HG02798 (cell line): Measurements from ENCODE around the gene SREK1IP1.
"Not testable (repeated sequence)": the region's sequence is repeated elsewhere in the genome, so short reads cannot be mapped to it uniquely, and the experiment has no call there.

Experiments used
- ATAC-seq: cut with Tn5 transposase; IDR thresholded peaks from one replicate; pipeline ENCODE4 v1.9.1; 2021; ENCODE audit warnings: mild to moderate bottlenecking; ENCODE audit not compliant: unreplicated experiment, poor library complexity

Gene SREK1IP1

GRCh38 chr5:64766941-64767340 lies 1.6 kb downstream of the SREK1IP1 start:
- ATAC-seq = no peak

GRCh38 chr5:64765804-64766504 lies 2.5 kb downstream of the SREK1IP1 start:
- ATAC-seq = no peak

DNA sequence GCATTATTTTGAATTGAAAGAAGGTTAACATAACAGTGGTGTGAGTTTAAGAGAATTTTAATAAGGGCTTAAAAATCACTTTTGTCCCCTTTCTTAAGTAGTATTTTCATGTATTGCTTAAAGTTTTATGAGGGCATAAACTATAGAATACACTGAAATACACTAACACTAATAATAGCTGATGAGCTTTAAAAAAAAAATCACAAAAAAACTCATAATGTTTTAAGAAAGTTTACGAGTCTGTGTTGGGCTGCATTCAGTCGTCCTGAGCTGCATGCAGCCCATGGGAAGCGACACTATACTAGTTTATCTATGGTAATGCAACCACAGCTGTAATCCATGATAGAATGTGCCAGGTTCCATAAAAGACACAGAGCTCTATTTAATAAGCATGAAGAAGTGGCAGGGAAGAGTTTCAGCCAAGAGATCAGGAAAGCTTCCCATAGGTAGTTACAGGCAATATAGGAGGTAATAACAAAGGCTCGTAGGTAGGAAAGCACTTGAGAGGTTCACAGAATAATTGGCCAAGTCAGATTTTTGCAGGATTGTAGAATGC lies 4.5 kb downstream of the SREK1IP1 start:
- ATAC-seq = no peak

- ATAC-seq = no peak
Measured at GRCh38 chr5:64759960-64760660, 8.4 kb downstream of the SREK1IP1 start.

GRCh38 chr5:64758901-64759300 lies 9.6 kb downstream of the SREK1IP1 start:
- ATAC-seq = no peak

DNA sequence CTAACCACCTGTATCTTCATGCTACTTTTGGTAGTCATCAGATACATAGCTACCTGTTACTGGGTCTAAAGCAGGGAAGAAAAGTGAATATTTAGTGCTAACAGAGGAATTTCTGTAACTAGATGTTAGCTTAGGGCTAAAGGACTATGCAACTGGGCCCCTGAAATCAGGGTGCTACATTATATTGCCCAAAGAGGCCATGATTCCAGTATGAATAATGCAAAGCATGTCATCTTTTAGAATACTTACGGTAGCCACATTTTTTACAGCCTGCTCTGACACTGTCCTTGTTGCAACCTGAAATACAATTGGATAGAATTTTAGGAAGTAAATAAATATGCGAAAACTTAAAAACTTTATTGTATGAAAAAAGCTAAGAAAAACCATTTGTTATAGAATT lies 14.4 kb downstream of the SREK1IP1 start:
- no peak for ATAC-seq

DNA sequence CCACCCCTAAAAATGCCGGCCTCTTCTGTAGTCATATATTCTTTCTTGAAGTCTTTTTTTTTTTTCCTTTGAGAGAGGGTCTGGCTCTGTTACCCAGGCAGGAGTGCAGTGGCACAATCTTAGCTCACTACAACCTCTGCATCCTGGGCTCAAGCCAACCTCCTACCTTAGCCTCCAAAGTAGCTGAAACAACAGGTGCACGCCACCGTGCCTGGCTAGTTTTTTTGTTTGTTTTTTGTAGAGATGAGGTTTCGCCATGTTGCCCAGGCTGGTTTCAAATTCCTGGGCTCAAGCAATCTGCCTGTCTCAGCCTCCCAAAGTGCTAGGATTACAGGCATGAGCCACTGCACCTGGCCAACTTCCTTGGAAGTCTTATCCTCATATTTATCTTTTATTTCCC lies 19.1 kb downstream of the SREK1IP1 start:
- ATAC-seq = no peak

GRCh38 chr5:64746446-64746845 lies 22.0 kb downstream of the SREK1IP1 start:
- no peak for ATAC-seq

DNA sequence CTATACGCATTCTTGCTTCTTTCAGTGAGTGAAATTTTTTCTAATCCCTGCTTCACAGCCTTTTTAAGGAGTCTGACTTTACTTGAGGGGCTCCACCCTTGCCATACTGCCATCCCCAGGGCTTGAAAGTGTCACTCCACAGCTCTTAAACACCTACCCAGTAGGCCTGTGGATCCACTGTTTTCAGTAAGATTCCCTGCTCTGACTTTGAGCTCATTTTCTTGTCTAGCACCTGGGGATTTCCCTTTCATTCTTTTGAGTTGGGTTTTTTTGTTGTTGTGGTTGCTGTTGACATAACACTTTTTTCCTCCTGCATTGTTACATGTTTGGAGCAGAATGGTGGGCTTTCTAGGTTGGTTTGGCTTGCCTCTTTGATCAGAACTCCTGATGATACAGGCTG lies 23.6 kb downstream of the SREK1IP1 start:
- no peak for ATAC-seq

- no peak for ATAC-seq
Measured at GRCh38 chr5:64742821-64743220, 25.7 kb downstream of the SREK1IP1 start.

- ATAC-seq = no peak
Measured at GRCh38 chr5:64742411-64742810, 26.1 kb downstream of the SREK1IP1 start.

- ATAC-seq = no peak
Measured at GRCh38 chr5:64727150-64727549, 41.3 kb downstream of the SREK1IP1 start.

DNA sequence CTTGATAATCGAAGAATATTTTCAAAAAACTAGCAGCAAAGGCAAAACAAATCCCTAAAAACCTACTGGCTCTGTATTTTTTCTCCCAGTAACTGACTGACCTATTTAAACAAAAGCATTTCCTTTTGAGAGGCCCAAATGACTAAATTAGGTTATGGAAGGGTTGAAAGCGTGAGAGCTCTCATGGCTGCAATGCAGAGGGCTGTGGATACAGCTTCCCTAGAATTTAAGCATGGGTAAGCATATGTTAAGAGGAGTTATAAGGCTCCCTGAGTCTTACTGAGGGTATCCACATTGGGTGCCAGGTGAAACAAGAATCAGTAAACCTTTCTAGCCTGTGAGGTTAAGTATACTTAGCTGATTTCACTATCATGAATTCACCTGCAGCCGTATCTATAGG lies 45.9 kb downstream of the SREK1IP1 start:
- ATAC-seq = no peak

DNA sequence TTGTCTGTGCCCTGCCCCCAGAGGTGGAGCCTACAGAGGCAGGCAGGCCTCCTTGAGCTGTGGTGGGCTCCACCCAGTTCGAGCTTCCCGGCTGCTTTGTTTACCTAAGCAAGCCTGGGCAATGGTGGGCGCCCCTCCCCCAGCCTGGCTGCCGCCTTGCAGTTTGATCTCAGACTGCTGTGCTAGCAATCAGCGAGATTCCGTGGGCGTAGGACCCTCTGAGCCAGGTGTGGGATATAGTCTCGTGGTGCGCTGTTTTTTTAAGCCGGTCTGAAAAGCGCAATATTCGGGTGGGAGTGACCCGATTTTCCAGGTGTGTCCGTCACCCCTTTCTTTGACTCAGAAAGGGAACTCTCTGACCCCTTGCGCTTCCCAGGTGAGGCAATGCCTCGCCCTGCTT lies 54.0 kb downstream of the SREK1IP1 start:
- not testable (repeated sequence) for ATAC-seq

DNA sequence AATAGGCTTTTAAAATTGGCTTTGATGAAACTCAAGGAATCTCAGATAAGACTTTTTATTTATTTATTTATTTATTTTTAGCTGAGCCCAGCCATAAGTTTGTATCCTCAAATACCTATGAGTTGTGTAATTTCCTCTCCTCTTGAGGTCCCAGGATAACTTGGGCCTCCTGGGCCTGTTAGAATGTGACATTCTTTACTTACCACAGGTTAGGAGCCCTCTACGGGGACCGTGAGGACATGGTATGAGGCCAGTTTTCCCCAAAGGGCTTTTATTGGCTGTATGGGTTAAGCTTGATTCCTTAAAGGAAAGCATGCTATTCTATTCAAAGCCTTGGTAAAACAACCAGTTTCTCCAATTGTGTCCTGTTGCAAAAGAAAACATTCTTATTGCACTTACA lies 61.3 kb downstream of the SREK1IP1 start:
- ATAC-seq = no peak

DNA sequence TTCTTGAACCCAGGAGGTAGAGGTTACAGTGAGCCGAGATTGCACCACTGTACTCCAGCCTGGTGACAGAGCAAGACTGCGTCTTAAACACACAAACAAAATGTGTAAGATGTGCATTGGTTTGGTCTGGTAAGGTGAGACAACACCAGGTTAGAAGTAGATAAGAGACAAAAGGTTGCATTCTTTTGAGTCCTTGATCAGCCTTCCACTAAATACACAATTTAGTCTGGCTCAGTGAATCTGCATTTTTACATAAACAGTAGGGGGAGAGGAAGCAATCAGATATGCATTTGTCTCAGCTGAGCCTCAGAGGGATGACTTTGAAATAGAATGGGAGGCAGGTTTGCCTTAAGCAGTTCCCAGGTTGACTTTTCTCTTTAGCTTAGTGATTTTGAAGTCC lies 62.4 kb downstream of the SREK1IP1 start:
- not testable (repeated sequence) for ATAC-seq

- ATAC-seq = no peak
Measured at GRCh38 chr5:64700765-64701164, 67.7 kb downstream of the SREK1IP1 start.

GRCh38 chr5:64696414-64696813 lies 72.1 kb downstream of the SREK1IP1 start:
- not testable (repeated sequence) for ATAC-seq

DNA sequence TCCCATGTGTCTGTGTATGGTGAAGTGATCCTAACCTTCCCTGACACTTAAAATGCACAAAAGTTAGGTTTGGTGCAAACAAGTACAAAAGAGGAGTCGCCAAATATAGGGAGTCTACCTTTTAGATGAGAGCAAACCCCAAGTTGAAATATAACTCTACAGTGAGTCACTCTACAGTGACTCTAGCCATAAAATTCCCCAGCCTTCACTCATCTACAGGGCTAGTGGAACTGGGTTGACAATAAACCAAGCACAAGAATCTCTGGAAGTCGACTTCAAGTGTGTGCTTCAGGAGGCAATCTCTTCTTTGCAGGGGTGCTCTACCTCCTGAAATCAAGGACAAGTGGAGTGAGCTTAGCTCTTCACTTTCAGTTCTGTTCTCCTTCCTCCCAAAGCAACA lies 74.9 kb downstream of the SREK1IP1 start:
- no peak for ATAC-seq

DNA sequence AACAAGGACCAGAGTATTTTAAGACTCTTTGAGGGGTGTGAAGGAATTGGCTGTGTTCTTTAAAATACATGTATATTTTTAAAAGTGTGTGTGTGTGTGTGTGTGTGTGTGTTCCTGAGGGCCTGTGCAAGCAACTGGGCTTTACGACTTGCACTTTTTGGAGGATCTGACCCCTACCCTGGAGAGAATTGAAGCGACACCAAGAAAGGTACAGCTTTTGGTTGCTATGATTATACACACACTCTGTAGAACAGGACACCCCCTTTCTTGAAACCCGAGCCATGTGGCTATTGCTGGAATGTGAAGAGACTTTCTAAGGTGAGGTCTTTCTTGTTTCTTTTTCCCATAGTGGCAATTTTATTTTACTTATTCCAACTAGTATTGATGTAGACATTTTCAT lies 77.2 kb downstream of the SREK1IP1 start:
- ATAC-seq = no peak

GRCh38 chr5:64690417-64691151 lies 77.9 kb downstream of the SREK1IP1 start, which contains the start of gene SHISAL2B:
Gene SHISAL2B (plus strand): TSS chr5:64690503. CDS start chr5:64690624, 121 bp downstream.
- no peak for ATAC-seq
